Ovary (tissue), 9 donors: ENCODE results near the gene TSTD2. TPM values are rescaled to one million over a fixed set of nuclear protein-coding genes. Genes with fewer than 3 reads are reported as not detected.

Source experiments
- DNase-seq, 5 donors: peaks; one replicate each; pipeline ENCODE4 v3.0.0-alpha.2; 2019 to 2020
- H3K27ac ChIP-seq, 2 donors: fragments of 200-600 bp; one replicate each; pipeline versions ENCODE4 v1.5.1 to v1.8.0; 2019 to 2022
- H3K27me3 ChIP-seq: fragments of 200-600 bp; one replicate; pipeline ENCODE4 v1.8.0; 2022
- H3K36me3 ChIP-seq: fragments of 200-600 bp; sonication (generic); one replicate; pipeline ENCODE4 v1.5.1; 2019
- H3K4me1 ChIP-seq: one replicate; pipeline ENCODE4 v1.8.1; 2013; ENCODE audit warnings: mild to moderate bottlenecking, moderate library complexity; ENCODE audit not compliant: insufficient read depth
- H3K4me3 ChIP-seq: fragments of 200-600 bp; sonication (generic); one replicate; pipeline ENCODE4 v1.5.1; 2017
- H3K9me3 ChIP-seq, 2 donors: fragments of 200-600 bp in 1 of 2; sonication (generic) in 1 of 2; one replicate each; pipeline versions ENCODE4 v1.5.1 to v1.8.1; 2013 to 2019; ENCODE audit warnings: mild to moderate bottlenecking in 1 of 2, moderate library complexity in 1 of 2
- CTCF ChIP-seq, 3 donors: fragments of 450-650 bp in 2 of 3; fragments of 200-600 bp in 1 of 3; IDR thresholded peaks; one replicate each; pipeline versions ENCODE4 v1.5.1 to v1.8.0; 2016 to 2022; ENCODE audit warnings: antibody characterized with exemption in 3 of 3, mild to moderate bottlenecking in 1 of 3
- EP300 ChIP-seq: sonication (generic); formaldehyde crosslinking; IDR thresholded peaks from one replicate; pipeline ENCODE4 v1.6.1; 2017; ENCODE audit warnings: antibody characterized with exemption
- POLR2A ChIP-seq: fragments of 450-650 bp; IDR thresholded peaks from one replicate; pipeline ENCODE4 v1.6.1; 2017; ENCODE audit warnings: antibody characterized with exemption, mild to moderate bottlenecking, moderate library complexity
- WGBS, 3 donors: extraction: QIAGEN DNeasy Blood & Tissue Kit in 1 of 3; methylation state at CpG; one replicate each; pipeline versions ENCODE4 v1.1.5 to v1.1.7; 2013 to 2017; 5-methylcytosine and 5-hydroxymethylcytosine counted together
- intact Hi-C, 4 donors: fragments of 100-400 bp; cut with DNase I; formaldehyde crosslinking; loops; one replicate each; pipeline versions ENCODE4 v1.11.0 to v1.15.1; 2022 to 2023
- polyA plus RNA-seq, 2 donors: library from polyadenylated mRNA; stranded (reverse); fragments of 200-250 nt in 1 of 2; fragments of 350-450 nt in 1 of 2; fragmentation: Illumina TruSeq in 1 of 2; extraction: RNeasy Lipid Tissue Mini Kit (QIAGEN cat#74804) in 1 of 2; gene quantifications; one replicate each; pipeline ENCODE4 v1.2.3, GENCODE V29; 2013 to 2014
- total RNA-seq, 7 donors: library from RNA; depleted of rRNA in 2 of 7; stranded (reverse); fragments of >200 nt in 2 of 7; fragmentation: NEBNext Ultra II Directional in 3 of 7; extraction: Animal tissue kit (Norgen Biotek cat#: 25700) in 3 of 7; gene quantifications; one replicate each; pipeline versions ENCODE4 v1.1.0 to v1.2.4, GENCODE V29; 2016 to 2023
- donor health status: DM: no; HTN: no; CAD: no; lungs with moderate emphysema.
- donor health status: DM: no; HTN: no; CAD: no.
- donor health status: Bipolar disorder and iron deficiency.
- donor health status: DM: yes; HTN: yes; CAD: no.
- donor health status: DM: no; HTN: no; CAD: no.
- donor health status: DM: yes; HTN: yes; CAD: no.

TSTD2 gene
- total and polyA plus RNA-seq, 9 donors = 11.4 to 32.2 (median 18.9) TPM

DNA sequence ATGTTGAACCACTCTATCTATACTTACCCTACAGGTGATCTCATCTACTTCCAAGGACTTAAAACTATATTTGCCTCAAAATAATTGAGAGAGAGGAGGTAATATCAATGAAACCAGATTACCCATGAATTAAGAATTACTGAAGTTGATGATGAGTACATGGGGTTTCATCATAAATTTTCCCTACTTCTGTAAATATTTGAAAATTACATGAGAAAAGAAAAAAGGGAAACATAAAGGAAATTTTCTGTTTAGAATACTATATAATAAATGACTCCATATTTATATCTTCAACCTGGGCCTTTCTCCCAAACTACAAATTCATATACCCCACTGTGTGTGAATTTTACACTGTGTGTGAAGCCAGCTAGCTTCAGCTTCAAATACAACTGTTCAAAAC lies 2.6 kb downstream of the TSTD2 start:
- no peak for DNase-seq
- TF ChIP-seq CTCF (IDR thresholded peaks at IDR 0.05) (no peak), EP300 (no peak)
- Histone ChIP-seq H3K27ac (no peak overlapping the region), H3K9me3 (no peaks in the 10 kb centered on the region), H3K4me3 (no peak overlapping the region), H3K36me3 (no peaks in the 10 kb centered on the region), H3K4me1 (peaks cover 7% of the 10 kb centered on the region), H3K27me3 (no peaks in the 10 kb centered on the region)
- intact Hi-C loops = no loop called here

DNA sequence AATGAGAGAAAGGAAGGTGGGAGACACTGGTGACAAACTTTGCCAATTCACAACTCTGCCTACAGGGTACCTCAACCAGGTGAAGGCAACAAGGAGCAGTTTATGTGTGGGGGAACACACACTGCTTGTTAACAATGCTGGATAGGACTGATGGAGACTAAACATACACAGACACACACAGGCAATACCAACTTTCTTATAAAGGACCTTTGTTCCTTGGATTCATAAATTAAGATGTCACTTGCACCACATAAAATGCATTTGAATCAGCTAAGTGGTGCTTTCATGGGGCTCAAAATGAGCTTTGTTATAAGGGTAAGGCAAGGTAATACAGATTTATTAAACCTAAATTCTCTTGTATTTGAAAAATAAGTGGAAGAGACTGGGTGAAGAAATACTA lies 4.0 kb downstream of the TSTD2 start:
- peaks cover 5% of the 10 kb centered on the region for H3K4me1 ChIP-seq

GRCh38 chr9:97628668-97629067 lies 4.5 kb downstream of the TSTD2 start:
- Histone ChIP-seq H3K9me3 (no peaks in the 10 kb centered on the region), H3K4me3 (no peak overlapping the region), H3K4me1 (peaks cover 5% of the 10 kb centered on the region), H3K36me3 (no peaks in the 10 kb centered on the region), H3K27ac (no peak overlapping the region), H3K27me3 (no peaks in the 10 kb centered on the region)
- TF ChIP-seq CTCF (IDR thresholded peaks at IDR 0.05) (no peak), POLR2A (no peak), EP300 (no peak)
- WGBS, 3 donors = 74 to 91% (median 76%) methylated on average over 3 of the region's 3 CpGs
- intact Hi-C loops = no loop called here
- no peak for DNase-seq

More for the DNA sequence above, 4.0 kb downstream of the TSTD2 start:
- TF ChIP-seq POLR2A (no peak), CTCF (IDR thresholded peaks at IDR 0.05) (no peak)
- no peak for DNase-seq
- H3K9me3 ChIP-seq = no peaks in the 10 kb centered on the region
- no peak overlapping the region for H3K4me3 ChIP-seq
- intact Hi-C loops = no loop called here
- no peak overlapping the region for H3K27ac ChIP-seq
- no peaks in the 10 kb centered on the region for H3K36me3 ChIP-seq
- no peaks in the 10 kb centered on the region for H3K27me3 ChIP-seq

DNA sequence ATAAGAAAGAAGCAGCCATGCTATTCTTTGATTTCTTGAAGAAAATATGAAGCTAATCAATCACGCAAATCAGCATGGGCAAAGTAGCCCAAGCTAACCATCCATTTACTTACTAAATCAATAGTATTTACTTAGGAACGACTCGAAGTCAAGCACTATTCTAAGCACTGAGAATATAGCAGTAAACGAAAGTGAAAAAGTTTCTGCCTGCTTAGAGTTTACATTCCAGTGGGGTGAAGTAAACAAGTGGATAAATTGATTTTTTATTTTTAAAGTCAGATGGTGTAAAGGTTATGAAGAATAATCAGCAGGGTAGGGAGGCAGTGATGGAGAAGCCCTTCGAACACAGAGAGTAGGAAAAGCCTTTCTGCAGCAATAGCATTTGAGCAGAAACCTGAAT lies 5.5 kb downstream of the TSTD2 start:
- no peaks in the 10 kb centered on the region for H3K9me3 ChIP-seq
- no peak overlapping the region for H3K27ac ChIP-seq
- no peak for DNase-seq
- WGBS, 3 donors = 18 to 40% (median 24%) methylated on average over 5 of the region's 5 CpGs
- H3K4me1 ChIP-seq = peaks cover 5% of the 10 kb centered on the region
- no peak for TF ChIP-seq EP300
- no peak for TF ChIP-seq POLR2A
- no peak for TF ChIP-seq CTCF (IDR thresholded peaks at IDR 0.05)
- H3K36me3 ChIP-seq = no peaks in the 10 kb centered on the region
- no peaks in the 10 kb centered on the region for H3K27me3 ChIP-seq
- intact Hi-C loops = no loop called here
- no peak overlapping the region for H3K4me3 ChIP-seq

GRCh38 chr9:97625620-97626019 lies 7.5 kb downstream of the TSTD2 start:
- intact Hi-C loops = no loop called here
- H3K27ac ChIP-seq = no peak overlapping the region
- H3K4me1 ChIP-seq = peaks cover 1% of the 10 kb centered on the region
- H3K36me3 ChIP-seq = no peaks in the 10 kb centered on the region
- TF ChIP-seq EP300 = no peak
- TF ChIP-seq CTCF (IDR thresholded peaks at IDR 0.05) = no peak
- TF ChIP-seq POLR2A = no peak
- no peak for DNase-seq
- no peaks in the 10 kb centered on the region for H3K27me3 ChIP-seq
- H3K4me3 ChIP-seq = no peak overlapping the region
- H3K9me3 ChIP-seq = no peaks in the 10 kb centered on the region
- WGBS, 3 donors = 62 to 83% (median 64%) methylated on average over 3 of the region's 3 CpGs
